Measurements from ENCODE around the gene MAMDC2.

- TF ChIP-seq CTCF (IDR thresholded peaks at IDR 0.05) (no peak), EZH2 (IDR thresholded peaks at IDR 0.05; ENCODE audit: borderline replicate concordance, insufficient read depth, low read depth, low read length, poor library complexity, severe bottlenecking) (no peak)
These were observed at the start of gene MAMDC2 for GRCh38 chr9:70043689-70044489.

All from B cell (primary cell).